Retina (tissue), 1 donor: ENCODE results near the gene ZNF747.
A peak's percentile ranks its signal among the peaks of the same experiment; 100 is the strongest.

Experiments
- DNase-seq: peaks from one replicate; pipeline ENCODE4 v3.0.0-alpha.2; 2016

The ZNF747 gene

GRCh38 chr16:30510376-30510938 is 24.2 kb downstream of the ZNF747 start:
- no peak for DNase-seq

GRCh38 chr16:30509081-30509765 is 25.4 kb downstream of the ZNF747 start:
- no peak for DNase-seq

GRCh38 chr16:30503403-30504296 is 31.0 kb downstream of the ZNF747 start:
- DNase-seq, result no peak

- DNase-seq, result peak; percentile 51
Observed at GRCh38 chr16:30499284-30499683, 35.4 kb downstream of the ZNF747 start.

- no peak for DNase-seq
Observed at GRCh38 chr16:30494709-30495108, 39.9 kb downstream of the ZNF747 start.

- DNase-seq, result no peak
Observed at GRCh38 chr16:30493941-30494488, 40.6 kb downstream of the ZNF747 start.

- DNase-seq, result no peak
Observed at GRCh38 chr16:30491744-30492308, 42.8 kb downstream of the ZNF747 start.

GRCh38 chr16:30491229-30491628 is 43.4 kb downstream of the ZNF747 start:
- no peak for DNase-seq

GRCh38 chr16:30490210-30490609 is 44.4 kb downstream of the ZNF747 start:
- no peak for DNase-seq

- no peak for DNase-seq
Observed at GRCh38 chr16:30488764-30489605, 45.7 kb downstream of the ZNF747 start.

- DNase-seq, result no peak
Observed at GRCh38 chr16:30485818-30486436, 48.7 kb downstream of the ZNF747 start.

- no peak for DNase-seq
Observed at GRCh38 chr16:30484887-30485286, 49.8 kb downstream of the ZNF747 start.

GRCh38 chr16:30482366-30482765 is 52.3 kb downstream of the ZNF747 start:
- no peak for DNase-seq

GRCh38 chr16:30481381-30481780 is 53.3 kb downstream of the ZNF747 start:
- no peak for DNase-seq
